ENCODE data around the gene SH3TC1. TPM values are rescaled to one million over a fixed set of nuclear protein-coding genes. Genes with fewer than 3 reads are reported as not detected.

The SH3TC1 gene
- polyA plus RNA-seq, 3 donors, result 36.9 to 85.7 (median 41.9) TPM

DNA sequence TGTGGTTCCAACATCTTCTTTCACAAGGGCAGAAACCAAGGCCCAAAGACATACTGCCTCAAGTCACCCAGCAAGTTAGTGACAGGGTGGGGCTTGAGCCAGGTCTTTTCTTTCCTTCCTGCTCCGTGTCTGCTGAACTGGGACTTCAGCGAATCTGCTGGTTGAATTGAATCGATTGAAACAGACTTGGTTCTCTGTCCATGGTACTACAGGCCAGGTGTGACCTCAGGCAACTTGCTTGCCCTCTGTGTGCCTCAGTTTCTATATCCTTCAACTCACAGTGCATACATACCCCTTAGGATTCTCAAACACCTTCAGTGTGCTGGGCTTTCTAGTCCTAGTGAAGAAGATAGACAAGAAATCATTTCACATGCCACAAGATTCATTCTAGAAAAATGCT lies 38.5 kb upstream of the SH3TC1 start:
- Histone ChIP-seq H3K36me3 (replicated peaks in 1 of 2; ENCODE audit: control insufficient read depth in 1 of 2, insufficient read depth in 2 of 2, low read length in 2 of 2) (no peaks in the 10 kb centered on the region), H2AFZ (ENCODE audit: insufficient read depth, low read depth, low read length, poor library complexity, severe bottlenecking) (no peak overlapping the region), H3K27ac (ENCODE audit: low read depth in 1 of 2, low read length in 2 of 2) (no peak overlapping the region), H3K27me3 (ENCODE audit: control insufficient read depth in 2 of 2, insufficient read depth in 2 of 2, low read length in 2 of 2) (peaks cover 18 to 29% of the 10 kb centered on the region in 2 donors), H3K4me3 (replicated peaks in 1 of 3; ENCODE audit: low read depth in 2 of 3, low read length in 3 of 3) (no peak overlapping the region), H3K4me1 (ENCODE audit: control insufficient read depth in 1 of 2, insufficient read depth in 2 of 2, low read length in 2 of 2) (peaks cover 18 to 28% of the 10 kb centered on the region in 2 donors), H3K9ac (ENCODE audit: insufficient read depth, low read length, poor library complexity, severe bottlenecking) (no peak overlapping the region), H3K79me2 (ENCODE audit: insufficient read depth, low read length) (no peaks in the 10 kb centered on the region), H3K4me2 (replicated peaks; ENCODE audit: extremely low read depth, low read length, poor library complexity, severe bottlenecking) (no peak overlapping the region), H4K20me1 (ENCODE audit: insufficient read depth, low read length) (no peaks in the 10 kb centered on the region), H3K9me3 (replicated peaks in 1 of 2; ENCODE audit: control insufficient read depth in 1 of 2, insufficient read depth in 1 of 2, low read length in 2 of 2) (peaks cover 3 to 8% of the 10 kb centered on the region in 2 donors)
- Mint-ChIP-seq H3K4me3 (peak overlapping the region in 1 of 2 donors; percentile 21), H3K27me3 (ENCODE audit: low read depth in 3 of 3) (peaks cover 35 to 65% (median 47%) of the 10 kb centered on the region in 3 donors), H3K4me1 (peaks cover 18% of the 10 kb centered on the region), H3K36me3 (peaks cover 0 to 3% of the 10 kb centered on the region in 2 donors), H3K9me3 (peaks cover 0 to 13% (median 3%) of the 10 kb centered on the region in 7 donors), H3K27ac (no peak overlapping the region)
- WGBS (ENCODE audit: insufficient coverage), result 100% methylated on average over 1 of the region's 3 CpGs
- no peak for DNase-seq
- TF ChIP-seq CTCF (IDR thresholded peaks at IDR 0.05), result no peak
- intact Hi-C loops (cut with micrococcal nuclease), result no loop called here

- no peak overlapping the region for H3K4me3 Mint-ChIP-seq
Measured at GRCh38 chr4:8162625-8163024, 36.5 kb upstream of the SH3TC1 start.

More at GRCh38 chr4:8162625-8163024, 36.5 kb upstream of the SH3TC1 start:
- peaks cover 8 to 15% of the 10 kb centered on the region in 2 donors for H3K27me3 ChIP-seq (ENCODE audit: control insufficient read depth in 2 of 2, insufficient read depth in 2 of 2, low read length in 2 of 2)
- intact Hi-C loops (cut with micrococcal nuclease), result no loop called here
- H3K9me3 ChIP-seq (replicated peaks in 1 of 2; ENCODE audit: control insufficient read depth in 1 of 2, insufficient read depth in 1 of 2, low read length in 2 of 2), result peaks cover 3 to 4% of the 10 kb centered on the region in 2 donors
- no CpG with 5 or more reads among the region's 8 CpGs for WGBS (ENCODE audit: insufficient coverage)
- H3K79me2 ChIP-seq (ENCODE audit: insufficient read depth, low read length), result no peaks in the 10 kb centered on the region
- H3K36me3 ChIP-seq (replicated peaks in 1 of 2; ENCODE audit: control insufficient read depth in 1 of 2, insufficient read depth in 2 of 2, low read length in 2 of 2), result no peaks in the 10 kb centered on the region
- H3K4me3 ChIP-seq (replicated peaks in 1 of 3; ENCODE audit: low read depth in 2 of 3, low read length in 3 of 3), result no peak overlapping the region
- TF ChIP-seq CTCF (IDR thresholded peaks at IDR 0.05), result no peak
- H3K27me3 Mint-ChIP-seq (ENCODE audit: low read depth in 3 of 3), result peaks cover 24 to 45% (median 32%) of the 10 kb centered on the region in 3 donors
- no peaks in the 10 kb centered on the region for H4K20me1 ChIP-seq (ENCODE audit: insufficient read depth, low read length)
- H3K9me3 Mint-ChIP-seq, result peaks cover 0 to 8% (median 0%) of the 10 kb centered on the region in 7 donors
- no peaks in the 10 kb centered on the region for H3K36me3 Mint-ChIP-seq
- DNase-seq, result no peak
- no peak overlapping the region for H3K27ac ChIP-seq (ENCODE audit: low read depth in 1 of 2, low read length in 2 of 2)
- no peak overlapping the region for H3K9ac ChIP-seq (ENCODE audit: insufficient read depth, low read length, poor library complexity, severe bottlenecking)
- H3K4me1 ChIP-seq (ENCODE audit: control insufficient read depth in 1 of 2, insufficient read depth in 2 of 2, low read length in 2 of 2), result peaks cover 26 to 37% of the 10 kb centered on the region in 2 donors
- no peak overlapping the region for H2AFZ ChIP-seq (ENCODE audit: insufficient read depth, low read depth, low read length, poor library complexity, severe bottlenecking)
- no peak overlapping the region for H3K4me2 ChIP-seq (replicated peaks; ENCODE audit: extremely low read depth, low read length, poor library complexity, severe bottlenecking)
- peaks cover 26% of the 10 kb centered on the region for H3K4me1 Mint-ChIP-seq
- peak overlapping the region in 1 of 7 donors; percentile 41 for H3K27ac Mint-ChIP-seq

Data from CD14-positive monocyte (primary cell).